ENCODE results near the gene KIF5B. TPM values are rescaled to one million over a fixed set of nuclear protein-coding genes. Genes with fewer than 3 reads are reported as not detected.
"Not testable (repeated sequence)": the region's sequence is repeated elsewhere in the genome, so short reads cannot be mapped to it uniquely, and the experiment has no call there.

KIF5B gene
- total RNA-seq, 1 donor from 2014 or later: 160 TPM

GRCh38 chr10:32070645-32071044, 14.4 kb upstream of the KIF5B start:
- no peak overlapping the region for H3K9ac ChIP-seq (ENCODE audit: low read length)
- H3K36me3 ChIP-seq (ENCODE audit: insufficient read depth, low read length): no peaks in the 10 kb centered on the region
- Mint-ChIP-seq H3K36me3 (ENCODE audit: low read depth, unreplicated experiment) (no peaks in the 10 kb centered on the region), H3K9me3 (ENCODE audit: unreplicated experiment) (no peaks in the 10 kb centered on the region), H3K4me3 (ENCODE audit: unreplicated experiment) (no peak overlapping the region), H3K27ac (ENCODE audit: unreplicated experiment) (no peak overlapping the region), H3K27me3 (ENCODE audit: low read depth, unreplicated experiment) (no peaks in the 10 kb centered on the region), H3K4me1 (ENCODE audit: low read depth, unreplicated experiment) (peaks cover 13% of the 10 kb centered on the region)
- DNase-seq (ENCODE audit: low read depth) (no peak), FAIRE-seq (no peak)
- H3K4me3 ChIP-seq (ENCODE audit: insufficient read depth, low read depth, low read length): no peak overlapping the region
- H3K79me2 ChIP-seq (ENCODE audit: insufficient read depth, low read length): no peaks in the 10 kb centered on the region
- no peaks in the 10 kb centered on the region for H3K27me3 ChIP-seq (ENCODE audit: insufficient read depth, low read length)
- no peaks in the 10 kb centered on the region for H3K9me3 ChIP-seq (ENCODE audit: insufficient read depth, low read depth, low read length)
- H2AFZ ChIP-seq (ENCODE audit: low read depth, low read length): no peak overlapping the region
- H4K20me1 ChIP-seq (ENCODE audit: insufficient read depth, low read length): no peaks in the 10 kb centered on the region
- H3K4me2 ChIP-seq (ENCODE audit: low read length): no peak overlapping the region
- TF ChIP-seq EZH2 (IDR thresholded peaks at IDR 0.05; ENCODE audit: insufficient read depth, low read length) (no peak), CTCF (IDR thresholded peaks at IDR 0.05; ENCODE audit: insufficient read depth, low read depth, low read length) (no peak)
- H3K4me1 ChIP-seq (ENCODE audit: insufficient read depth, low read length): no peaks in the 10 kb centered on the region
- H3K27ac ChIP-seq (ENCODE audit: low read depth, low read length): no peak overlapping the region

GRCh38 chr10:32068569-32068968, 12.3 kb upstream of the KIF5B start:
- DNase-seq (ENCODE audit: low read depth) (no peak), FAIRE-seq (no peak)
- Mint-ChIP-seq H3K9me3 (ENCODE audit: unreplicated experiment) (peaks cover 1% of the 10 kb centered on the region), H3K4me3 (ENCODE audit: unreplicated experiment) (no peak overlapping the region), H3K27ac (ENCODE audit: unreplicated experiment) (no peak overlapping the region), H3K4me1 (ENCODE audit: low read depth, unreplicated experiment) (peaks cover 9% of the 10 kb centered on the region), H3K27me3 (ENCODE audit: low read depth, unreplicated experiment) (no peaks in the 10 kb centered on the region), H3K36me3 (ENCODE audit: low read depth, unreplicated experiment) (no peaks in the 10 kb centered on the region)
- no peaks in the 10 kb centered on the region for H3K36me3 ChIP-seq (ENCODE audit: insufficient read depth, low read length)
- TF ChIP-seq EZH2 (IDR thresholded peaks at IDR 0.05; ENCODE audit: insufficient read depth, low read length): no peak
- TF ChIP-seq CTCF (IDR thresholded peaks at IDR 0.05; ENCODE audit: insufficient read depth, low read depth, low read length): no peak
- no peaks in the 10 kb centered on the region for H3K4me1 ChIP-seq (ENCODE audit: insufficient read depth, low read length)
- H2AFZ ChIP-seq (ENCODE audit: low read depth, low read length): no peak overlapping the region
- no peak overlapping the region for H3K4me2 ChIP-seq (ENCODE audit: low read length)
- no peaks in the 10 kb centered on the region for H3K9me3 ChIP-seq (ENCODE audit: insufficient read depth, low read depth, low read length)
- H3K27me3 ChIP-seq (ENCODE audit: insufficient read depth, low read length): no peaks in the 10 kb centered on the region
- H3K9ac ChIP-seq (ENCODE audit: low read length): no peak overlapping the region
- no peak overlapping the region for H3K27ac ChIP-seq (ENCODE audit: low read depth, low read length)
- H4K20me1 ChIP-seq (ENCODE audit: insufficient read depth, low read length): no peaks in the 10 kb centered on the region
- no peaks in the 10 kb centered on the region for H3K79me2 ChIP-seq (ENCODE audit: insufficient read depth, low read length)
- H3K4me3 ChIP-seq (ENCODE audit: insufficient read depth, low read depth, low read length): no peak overlapping the region

GRCh38 chr10:32067931-32068330, 11.7 kb upstream of the KIF5B start:
- not testable (repeated sequence) for H4K20me1 ChIP-seq (ENCODE audit: insufficient read depth, low read length); H3K4me2 ChIP-seq (ENCODE audit: low read length); H3K27me3 Mint-ChIP-seq (ENCODE audit: low read depth, unreplicated experiment); H3K9me3 ChIP-seq (ENCODE audit: insufficient read depth, low read depth, low read length); H3K36me3 Mint-ChIP-seq (ENCODE audit: low read depth, unreplicated experiment); H2AFZ ChIP-seq (ENCODE audit: low read depth, low read length); FAIRE-seq; H3K27ac Mint-ChIP-seq (ENCODE audit: unreplicated experiment); H3K4me3 ChIP-seq (ENCODE audit: insufficient read depth, low read depth, low read length); H3K9ac ChIP-seq (ENCODE audit: low read length); H3K27me3 ChIP-seq (ENCODE audit: insufficient read depth, low read length); H3K36me3 ChIP-seq (ENCODE audit: insufficient read depth, low read length); H3K4me3 Mint-ChIP-seq (ENCODE audit: unreplicated experiment); H3K27ac ChIP-seq (ENCODE audit: low read depth, low read length); H3K79me2 ChIP-seq (ENCODE audit: insufficient read depth, low read length); H3K9me3 Mint-ChIP-seq (ENCODE audit: unreplicated experiment); H3K4me1 Mint-ChIP-seq (ENCODE audit: low read depth, unreplicated experiment); DNase-seq (ENCODE audit: low read depth); H3K4me1 ChIP-seq (ENCODE audit: insufficient read depth, low read length)

Data from astrocyte (in vitro differentiated cells and primary cell).